ENCODE data around the gene ZNF302. TPM values are rescaled to one million over a fixed set of nuclear protein-coding genes. Genes with fewer than 3 reads are reported as not detected.

The ZNF302 gene
- total RNA-seq: 10 to 100 TPM; 10.7 to 14.5 TPM

DNA sequence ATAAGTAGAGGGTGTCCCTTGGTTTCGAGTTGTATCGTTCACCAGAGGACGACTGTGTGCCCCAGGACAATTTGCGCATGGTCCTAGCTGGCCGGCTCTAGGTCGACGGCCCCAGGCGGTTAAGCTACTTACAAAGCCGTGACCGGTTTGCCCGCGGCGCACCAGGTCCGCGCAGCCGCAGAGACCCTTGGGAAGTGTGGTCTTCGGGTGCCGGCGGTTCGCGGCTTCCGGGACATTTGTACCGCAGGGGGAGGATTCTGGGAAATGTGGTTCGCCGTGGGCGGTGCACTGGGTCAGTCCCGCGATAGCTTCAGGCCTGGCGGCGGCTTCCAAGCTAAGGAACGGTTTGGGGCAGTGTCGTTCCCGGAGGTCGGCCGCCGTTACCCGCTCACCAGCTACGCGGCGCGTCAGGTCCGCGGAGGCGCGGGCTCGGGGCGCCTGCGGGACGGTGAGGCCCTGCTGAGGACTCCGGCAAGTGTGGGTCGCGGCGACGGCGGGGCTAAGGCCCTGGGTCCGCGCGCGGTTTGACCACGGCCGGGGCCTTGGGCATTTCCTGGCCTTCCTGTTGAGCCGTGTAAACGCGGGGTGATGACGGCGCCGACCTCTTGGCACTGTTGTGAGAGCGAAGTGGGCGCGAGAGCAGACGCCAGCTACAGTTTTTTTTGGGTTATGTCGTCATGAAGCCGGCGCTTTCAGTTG is at the start of gene ZNF302:
TSS of gene ZNF302 (plus strand) at position 293 of the 699 bp plus-strand sequence. CDS start 1,127 bp downstream, outside the sequence.

DNA sequence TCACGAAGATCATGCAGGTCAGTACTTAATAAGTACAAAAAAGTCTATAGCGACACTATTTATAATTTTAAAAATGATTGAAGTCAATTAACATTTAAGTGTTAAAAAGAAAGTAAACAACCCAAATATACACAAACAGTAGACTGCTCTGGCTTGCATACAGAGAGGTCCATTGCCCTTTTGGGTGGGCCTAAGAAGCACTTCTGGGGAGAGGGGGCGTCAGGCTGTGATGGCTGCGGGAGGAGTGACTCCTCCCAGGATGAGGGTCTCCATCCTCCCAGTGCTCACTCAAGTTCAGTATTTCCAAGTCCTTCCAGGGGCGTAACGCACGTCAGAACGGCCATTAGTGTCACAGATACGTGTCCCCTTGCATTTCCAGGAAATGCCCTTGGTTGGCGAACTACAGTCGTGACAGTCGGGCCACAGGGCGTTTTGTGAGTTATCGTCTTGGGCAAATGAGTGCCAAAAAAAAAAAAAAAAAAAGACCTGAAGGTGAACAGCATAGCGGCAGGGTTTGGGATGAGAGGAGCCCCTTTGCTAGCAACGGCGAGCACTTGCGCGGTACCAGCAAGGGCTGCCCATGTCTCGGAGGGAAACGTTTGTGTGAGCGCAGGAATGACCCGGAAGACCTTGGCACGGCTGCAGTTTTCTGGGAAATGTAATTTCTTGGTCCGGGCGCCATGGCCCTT is 637 bp upstream of the ZNF302 start, which contains the start of gene SCGB2B2:
TSS of gene SCGB2B2 (minus strand) at position 463 of the 689 bp plus-strand sequence. CDS start 82,596 bp downstream, outside the sequence.

DNA sequence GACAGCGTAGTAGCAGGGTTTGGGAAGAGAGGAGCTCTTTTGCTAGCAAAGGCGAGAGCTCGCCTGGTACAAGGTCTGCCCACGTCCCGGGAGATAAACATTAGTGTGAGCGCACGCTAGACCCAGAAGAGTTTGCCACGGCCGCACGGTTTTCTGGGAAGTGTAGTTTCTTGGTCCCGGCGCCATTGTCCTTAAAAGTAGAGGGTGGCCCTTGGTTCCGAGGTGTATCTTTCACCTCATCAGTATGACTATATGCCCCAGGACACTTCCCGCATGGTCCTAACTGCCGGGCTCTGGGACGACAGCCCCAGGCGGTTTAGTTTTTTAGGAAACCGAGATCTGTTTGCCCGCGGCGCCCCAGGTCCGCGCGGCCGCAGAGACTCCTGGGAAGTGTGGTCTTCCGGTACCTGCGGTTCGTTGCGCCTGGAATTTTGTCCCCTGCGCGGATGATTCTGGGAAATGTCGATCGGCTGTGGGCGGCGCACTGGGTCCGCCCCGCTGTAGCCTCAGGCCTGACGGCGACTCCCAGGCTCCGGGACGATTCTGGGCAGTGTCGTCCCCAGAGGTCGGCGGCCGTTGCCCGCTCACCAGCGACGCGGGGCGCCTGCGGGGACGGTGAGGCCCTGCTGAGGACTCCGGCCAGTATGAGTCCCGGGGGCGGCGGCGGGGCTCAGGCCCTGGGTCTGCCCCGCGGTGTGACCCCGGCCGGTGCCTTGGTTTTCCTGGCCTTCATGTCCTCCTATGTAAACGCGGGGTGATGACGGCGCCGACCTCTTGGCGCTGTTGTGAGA is 56.5 kb downstream of the ZNF302 start, which contains the start of gene ZNF181:
TSS of gene ZNF181 (plus strand) at position 498 of the 791 bp plus-strand sequence. CDS start 795 bp downstream, outside the sequence.

Small RNA genes lying within 50 kb of the gene (small RNA-seq; reads per million reads assigned to genes)
- 0 reads per million in 2 donors for gene RF00611

Other genes with a start within 250 kb of the ZNF302 start
- 100 to 1,000 TPM in 1 of 2 donors, 10 to 100 TPM in 1; 99.1 to 131 TPM for gene UBA2, start 249.3 kb upstream of the ZNF302 start, total RNA-seq
- 1 to 10 TPM; 5.9 to 9.3 TPM for gene WTIP, start 195.9 kb upstream of the ZNF302 start, total RNA-seq
- under 1 TPM in 1 of 2 donors, not detected in 1; under 0.01 TPM for gene SCGB2B2, start 519 bp upstream of the ZNF302 start, total RNA-seq
- 10 to 100 TPM in 1 of 2 donors, 1 to 10 TPM in 1; 4.7 to 14.1 TPM for gene ZNF181, start 56.6 kb downstream of the ZNF302 start, total RNA-seq
- 1 to 10 TPM; 2.4 to 4.7 TPM for gene ZNF599, start 95.5 kb downstream of the ZNF302 start, total RNA-seq
- 1 to 10 TPM; 2.1 to 3.0 TPM for gene ZNF30, start 249.2 kb downstream of the ZNF302 start, total RNA-seq